Measurements from ENCODE around the gene APOL6.
"Not testable (repeated sequence)": the region's sequence is repeated elsewhere in the genome, so short reads cannot be mapped to it uniquely, and the experiment has no call there.

APOL6 gene

DNA sequence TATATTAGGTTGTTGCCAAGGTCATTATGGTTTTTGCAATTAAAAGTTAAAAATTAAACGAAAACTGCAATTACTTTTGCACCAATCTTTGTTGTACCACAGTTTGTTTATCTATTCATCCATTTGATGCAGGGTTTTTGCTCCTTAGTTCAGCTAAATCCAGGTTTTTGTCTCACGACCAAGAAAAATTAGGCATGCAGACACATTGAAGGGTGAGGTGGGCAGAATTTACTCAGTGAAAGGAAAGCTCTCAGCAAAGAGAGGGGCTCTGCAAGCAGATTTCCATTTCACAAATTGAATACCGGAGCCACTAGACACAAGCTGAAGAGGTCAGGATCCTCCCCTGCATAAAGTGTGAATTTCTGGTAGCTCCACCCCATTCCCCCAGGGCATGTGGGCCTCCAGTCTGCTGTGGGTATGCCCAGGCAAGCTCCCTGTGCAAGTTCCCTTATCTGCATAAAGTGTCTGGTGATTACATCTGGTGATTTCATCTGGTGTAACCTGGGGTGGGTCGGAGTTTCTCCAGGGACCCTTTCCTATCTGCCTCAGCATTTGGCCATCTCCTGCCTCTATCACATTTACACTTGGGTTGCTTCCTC lies 33.3 kb downstream of the APOL6 start:
- no peak for DNase-seq

DNA sequence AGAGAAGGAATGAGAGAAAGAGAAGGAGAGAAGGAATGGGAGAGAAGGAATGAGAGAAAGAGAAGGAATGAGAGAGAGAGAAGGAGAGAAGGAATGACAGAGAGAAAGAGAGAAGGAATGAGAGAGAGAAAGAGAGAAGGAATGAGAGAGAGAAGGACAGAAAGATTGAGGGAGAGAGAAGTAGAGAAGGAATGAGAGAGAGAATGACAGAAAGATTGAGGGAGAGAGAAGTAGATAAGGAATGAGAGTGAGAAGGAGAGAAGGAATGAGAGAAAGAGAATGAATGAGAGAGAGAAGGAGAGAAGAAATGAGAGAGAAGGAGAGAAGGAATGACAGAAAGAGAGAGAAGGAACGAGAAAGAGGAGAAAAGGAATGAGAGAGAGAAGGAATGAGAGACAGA lies 35.3 kb downstream of the APOL6 start:
- no peak for DNase-seq

DNA sequence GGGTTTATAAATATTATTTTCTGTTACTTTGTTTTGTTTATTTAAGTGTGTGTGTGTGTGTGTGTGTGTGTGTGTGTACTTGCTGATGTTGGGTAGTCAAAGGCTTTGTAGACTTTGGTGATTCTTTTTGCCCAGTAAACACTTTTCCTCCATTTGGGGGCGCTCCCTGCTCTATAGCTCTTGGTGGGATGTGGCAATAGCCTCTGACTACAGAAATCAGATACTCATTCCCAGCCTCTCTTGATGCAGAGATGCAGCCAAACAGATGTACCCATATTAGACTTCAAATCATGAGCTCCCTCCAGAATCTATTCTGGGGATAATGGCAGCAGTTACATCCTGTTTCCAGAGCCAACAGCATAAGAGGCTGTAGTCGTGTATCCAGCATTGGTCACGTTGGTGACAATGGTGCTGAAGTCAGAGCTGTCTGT lies 36.0 kb downstream of the APOL6 start:
- DNase-seq, result no peak

DNA sequence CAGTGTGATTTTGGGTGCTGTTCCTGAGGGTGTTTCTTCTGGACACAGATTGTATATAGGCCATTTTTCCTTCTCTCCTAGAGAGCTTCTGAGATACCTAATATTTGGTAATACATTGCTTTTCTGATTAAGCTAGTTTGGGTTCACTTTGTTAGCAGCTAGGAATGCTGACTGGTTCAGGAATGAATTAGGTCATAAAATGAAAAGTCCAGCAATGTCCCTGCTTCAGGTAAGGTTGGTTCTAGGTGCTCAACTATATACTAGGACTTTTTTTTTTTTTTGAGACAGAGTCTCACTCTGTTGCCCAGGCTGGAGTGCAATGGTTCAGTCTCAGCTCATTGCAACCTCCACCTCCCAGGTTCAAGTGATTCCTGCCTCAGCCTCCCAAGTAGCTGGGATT lies 36.5 kb downstream of the APOL6 start:
- no peak for DNase-seq

DNA sequence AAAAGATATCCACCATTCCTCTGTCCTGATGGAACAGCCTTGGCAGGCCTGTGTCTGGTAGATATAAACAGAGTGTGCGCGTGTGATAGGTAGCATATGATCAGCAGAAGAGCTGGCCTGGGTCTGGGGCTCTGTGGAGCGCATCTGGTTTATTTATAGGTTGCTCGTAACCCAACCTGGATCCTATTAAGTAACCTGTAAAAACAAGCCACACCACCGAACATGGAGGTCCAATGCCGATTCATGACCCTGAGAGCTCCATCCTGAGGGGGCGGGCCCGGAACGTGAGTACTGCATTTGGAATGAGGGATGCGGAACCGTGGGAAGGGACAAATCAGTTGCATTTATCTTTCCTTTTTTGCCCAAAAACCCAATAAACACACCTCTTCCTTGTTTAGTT lies 37.5 kb downstream of the APOL6 start:
- DNase-seq, result no peak

DNA sequence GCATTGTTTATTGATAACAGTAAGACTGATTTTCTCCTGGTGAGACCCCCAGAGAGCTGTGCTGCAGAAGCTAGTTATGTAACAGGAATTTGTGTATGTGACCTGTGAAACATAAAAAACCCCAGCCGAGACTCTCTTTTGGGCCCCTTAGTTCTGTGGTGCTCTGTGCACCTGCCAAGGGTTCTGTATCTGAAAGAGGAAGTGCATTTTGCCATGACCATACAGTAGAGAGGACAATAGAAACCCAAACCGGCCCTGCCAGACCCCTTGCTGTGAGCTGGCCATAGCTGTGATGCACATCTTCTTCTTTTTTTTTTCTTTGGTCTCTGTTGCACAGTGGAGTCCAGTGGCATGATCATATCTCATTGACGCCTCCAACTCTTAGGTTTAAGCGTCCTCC lies 38.1 kb downstream of the APOL6 start:
- no peak for DNase-seq

DNA sequence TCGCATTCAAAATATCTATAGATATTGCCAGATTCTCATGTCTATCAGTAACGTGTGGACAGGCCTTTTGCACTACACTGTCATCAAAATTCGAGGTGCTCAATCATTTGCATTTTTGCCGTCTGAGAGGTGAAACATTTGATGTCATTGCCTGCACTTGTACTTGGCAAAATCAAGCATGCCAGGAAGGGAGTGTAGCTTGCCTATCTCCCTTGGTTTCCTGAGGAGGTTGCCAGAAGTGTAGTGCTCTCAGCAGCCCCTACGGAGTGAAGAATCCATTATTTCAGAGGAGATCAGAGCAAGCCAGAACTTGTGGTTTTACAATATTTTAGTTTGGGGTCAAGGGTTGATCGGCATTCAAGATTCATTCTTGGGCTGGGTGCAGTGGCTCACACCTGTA lies 39.2 kb downstream of the APOL6 start:
- DNase-seq, result no peak

DNA sequence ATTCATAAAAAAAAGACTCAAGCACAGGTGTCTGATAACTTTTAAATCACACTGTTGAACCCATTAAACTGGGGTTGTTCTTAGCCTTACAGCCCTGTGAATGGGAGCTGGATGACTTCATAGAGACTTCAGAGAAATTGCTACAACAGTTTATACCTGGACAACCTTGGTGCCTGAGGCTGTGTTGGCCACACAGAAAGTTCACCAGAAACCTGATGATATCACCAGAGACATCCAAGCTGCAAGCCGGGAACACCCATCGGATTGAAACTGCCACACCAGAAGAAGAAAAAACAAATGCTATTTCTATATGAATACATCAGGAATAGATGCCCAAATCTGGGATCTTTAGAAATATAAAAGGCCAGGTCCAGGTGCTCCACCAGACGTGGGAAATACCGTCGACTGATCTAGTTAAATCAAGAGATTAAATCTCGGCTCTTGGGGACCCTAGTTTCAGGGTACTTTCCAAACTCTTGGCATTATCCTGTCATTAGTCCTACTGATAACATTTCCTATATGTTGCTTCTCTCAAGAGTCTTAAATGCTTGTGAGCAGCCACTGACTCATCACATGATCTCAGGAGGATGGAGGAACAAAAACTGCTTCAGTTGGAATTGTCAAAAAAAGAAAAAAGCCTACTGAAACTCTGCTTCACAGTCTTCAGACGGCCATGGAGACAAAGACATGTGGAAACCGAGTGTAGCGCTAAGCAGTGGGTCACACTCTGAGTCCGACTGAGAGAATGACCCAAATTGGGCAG lies 40.8 kb downstream of the APOL6 start:
- no peak for DNase-seq

DNA sequence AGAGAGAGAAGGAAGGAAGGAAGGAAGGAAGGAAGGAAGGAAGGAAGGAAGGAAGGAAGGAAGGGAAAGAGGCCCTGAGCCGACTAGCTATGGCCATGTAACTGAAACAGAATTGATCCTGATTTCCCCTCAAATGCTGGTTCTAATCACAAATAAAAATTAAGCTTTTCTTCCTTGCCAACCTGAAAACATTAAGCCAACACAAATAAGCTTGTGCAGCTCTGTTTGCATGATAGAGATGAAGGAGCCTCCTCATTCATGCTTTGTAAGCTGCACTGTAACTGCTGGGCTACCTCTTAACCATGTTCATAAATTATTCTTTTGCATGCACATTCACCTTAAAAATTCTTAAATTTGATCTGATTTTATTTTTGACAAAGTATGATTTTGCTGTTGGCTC lies 41.8 kb downstream of the APOL6 start:
- DNase-seq, result no peak

DNA sequence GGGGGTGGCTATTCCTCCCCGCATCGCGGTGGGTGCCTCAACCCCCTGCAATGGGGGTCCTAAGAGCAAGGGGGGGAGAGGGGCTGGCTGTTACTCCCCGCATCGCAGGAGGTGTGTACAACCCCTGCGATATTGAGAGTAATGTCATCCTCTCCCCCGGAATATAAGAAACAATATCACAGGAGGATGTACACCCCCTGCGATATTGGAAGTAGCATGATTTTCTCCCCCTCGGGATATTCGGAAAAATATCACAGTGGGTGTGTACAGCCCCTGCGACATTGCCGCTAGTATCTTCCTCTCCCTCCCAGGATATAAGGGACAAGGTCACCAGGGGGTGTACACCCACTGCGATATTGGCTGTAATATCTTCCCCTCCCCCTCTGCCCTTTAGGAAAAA lies 47.0 kb downstream of the APOL6 start:
- DNase-seq, result no peak

DNA sequence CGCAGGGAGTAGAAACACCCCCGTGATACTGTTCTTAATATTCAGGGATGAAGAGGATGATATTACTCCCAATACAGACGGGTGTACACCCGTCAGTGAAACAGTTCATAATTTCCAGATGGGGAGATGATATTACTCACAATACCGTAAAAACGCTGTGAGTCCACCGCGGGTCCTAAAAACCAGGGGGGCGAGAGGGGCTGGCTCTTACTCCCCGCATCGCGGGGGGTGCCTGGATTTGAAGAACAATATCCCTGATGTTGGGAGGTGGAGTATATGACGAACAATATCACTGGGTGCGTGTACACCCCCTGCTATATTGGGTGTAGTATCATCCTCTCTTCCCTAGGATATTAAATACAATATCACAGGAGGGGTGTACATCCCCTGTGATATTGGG lies 48.9 kb downstream of the APOL6 start:
- peak; percentile 53 for DNase-seq

DNA sequence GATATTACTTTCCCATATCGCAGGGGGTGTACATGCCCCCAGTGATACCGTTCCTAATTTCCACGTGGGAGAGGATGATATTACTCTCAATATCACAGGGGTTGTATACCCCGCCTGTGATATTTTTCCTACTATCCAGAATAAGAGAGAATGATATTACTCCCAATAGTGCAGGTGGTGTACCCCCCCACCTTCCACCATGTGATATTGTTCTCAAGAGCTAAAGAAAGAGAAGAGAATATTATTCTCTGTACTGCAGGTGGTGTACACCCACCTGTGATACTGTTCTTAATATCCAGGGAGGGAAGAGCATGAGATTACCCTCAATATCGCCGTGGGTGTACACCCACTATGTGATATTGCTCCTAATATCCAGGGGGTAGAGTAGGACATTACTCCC lies 51.6 kb downstream of the APOL6 start:
- DNase-seq, result not testable (repeated sequence)

DNA sequence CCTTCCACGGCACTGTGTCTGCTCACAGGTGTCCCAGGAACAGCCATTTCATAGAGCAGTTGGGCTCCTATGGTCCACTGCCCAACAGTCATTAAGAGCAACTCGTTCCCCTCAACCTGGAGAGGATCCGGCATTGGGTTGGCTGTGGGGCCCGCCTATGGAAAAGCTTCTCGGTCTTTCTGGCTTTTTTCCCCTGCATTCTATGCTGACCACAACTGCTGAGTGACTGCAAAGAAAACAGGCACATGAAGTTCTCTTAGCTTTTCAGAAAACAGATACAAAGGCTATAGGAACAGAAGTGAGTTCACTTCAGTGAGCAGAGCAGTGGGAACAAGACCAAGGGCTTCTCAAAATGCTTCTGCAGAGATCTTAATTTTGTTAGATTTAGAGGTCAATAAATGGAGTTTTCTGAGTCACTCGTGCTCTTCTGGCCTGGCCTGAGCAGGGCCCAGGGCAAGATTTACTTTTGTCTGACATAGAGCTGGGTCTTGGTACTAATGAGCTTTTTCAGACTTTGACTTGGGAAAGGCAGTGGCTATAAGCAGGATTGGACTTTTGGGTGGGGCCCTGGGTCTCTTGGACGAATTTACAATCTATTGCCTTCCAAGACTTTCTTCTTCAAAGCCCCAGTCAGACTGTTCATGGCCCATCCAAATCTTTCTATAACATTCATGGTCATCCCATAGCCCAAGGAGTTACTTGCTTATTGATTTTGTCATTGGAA lies 55.8 kb downstream of the APOL6 start:
- DNase-seq, result no peak

DNA sequence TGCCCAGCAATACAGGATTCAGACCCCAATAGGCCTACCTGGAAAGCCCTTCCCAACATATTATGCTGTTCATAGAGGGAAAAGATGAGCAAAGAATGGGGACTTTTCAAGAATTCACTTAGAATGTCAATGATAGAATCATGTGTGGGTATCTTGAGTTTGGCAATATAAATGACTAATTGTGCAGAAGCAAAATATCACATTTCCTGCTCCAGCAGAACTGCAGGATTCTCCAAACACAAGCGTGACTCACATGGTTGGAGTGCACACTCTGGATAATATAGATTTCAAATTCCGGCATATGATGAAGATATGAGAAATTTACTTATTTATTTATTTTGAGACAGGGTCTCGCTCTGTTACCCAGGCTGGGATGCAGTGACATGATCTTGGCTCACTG lies 56.9 kb downstream of the APOL6 start:
- no peak for DNase-seq

DNA sequence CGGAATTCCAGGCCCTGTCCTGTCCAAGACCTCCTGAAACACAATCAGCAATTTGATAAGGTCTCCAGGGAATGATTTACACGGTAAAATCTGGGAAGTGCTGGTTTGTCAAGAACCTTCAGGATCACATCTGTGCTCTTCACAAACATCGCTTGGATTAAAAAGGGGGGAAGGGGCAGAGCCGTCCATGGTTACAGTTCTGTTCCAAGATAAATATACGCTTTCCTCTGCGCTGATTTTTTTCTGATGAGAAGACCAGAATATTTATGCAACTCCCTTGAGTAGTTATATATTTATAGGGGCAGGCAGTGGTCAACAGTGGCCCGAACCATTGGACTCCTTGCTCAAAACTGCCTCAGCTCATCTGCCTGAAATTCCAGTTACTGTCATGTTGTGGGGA lies 60.2 kb downstream of the APOL6 start:
- no peak for DNase-seq

DNA sequence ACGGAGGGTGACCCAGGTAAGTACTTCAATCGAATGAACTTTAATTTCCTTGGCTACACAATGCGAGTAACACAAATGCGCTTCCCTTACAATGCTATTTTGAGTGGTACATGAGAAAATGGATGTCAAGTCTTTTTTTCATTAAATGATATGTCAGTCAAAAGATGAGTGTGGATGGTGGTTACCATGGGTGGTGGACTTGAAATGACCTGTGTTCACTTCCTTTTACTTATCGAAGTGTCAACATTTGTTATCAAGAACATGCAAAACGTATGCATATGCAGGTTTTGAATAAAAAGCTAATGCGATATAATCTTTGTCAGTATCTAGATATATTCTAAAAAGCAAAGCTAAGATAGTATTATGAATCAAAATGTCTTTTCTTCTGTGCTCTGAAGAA lies 60.7 kb downstream of the APOL6 start:
- DNase-seq, result no peak

DNA sequence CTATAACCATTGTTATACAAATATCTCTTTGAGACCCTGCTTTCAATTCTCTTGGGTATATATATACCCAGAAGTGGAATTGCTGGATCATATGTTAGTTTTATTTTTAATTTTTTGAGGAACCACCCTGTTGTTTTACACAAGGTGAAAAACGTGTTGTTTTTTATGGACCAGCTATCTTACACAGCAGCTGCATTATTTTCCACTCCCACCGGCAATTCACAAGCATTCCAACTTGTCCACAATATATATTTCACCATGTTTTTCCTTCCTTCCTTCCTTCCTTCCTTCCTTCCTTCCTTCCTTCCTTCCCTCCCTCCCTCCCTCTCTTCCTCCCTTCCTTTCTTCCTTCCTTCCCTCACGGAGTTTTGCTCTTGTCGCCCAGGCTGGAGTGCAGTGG lies 63.1 kb downstream of the APOL6 start:
- DNase-seq, result no peak

DNA sequence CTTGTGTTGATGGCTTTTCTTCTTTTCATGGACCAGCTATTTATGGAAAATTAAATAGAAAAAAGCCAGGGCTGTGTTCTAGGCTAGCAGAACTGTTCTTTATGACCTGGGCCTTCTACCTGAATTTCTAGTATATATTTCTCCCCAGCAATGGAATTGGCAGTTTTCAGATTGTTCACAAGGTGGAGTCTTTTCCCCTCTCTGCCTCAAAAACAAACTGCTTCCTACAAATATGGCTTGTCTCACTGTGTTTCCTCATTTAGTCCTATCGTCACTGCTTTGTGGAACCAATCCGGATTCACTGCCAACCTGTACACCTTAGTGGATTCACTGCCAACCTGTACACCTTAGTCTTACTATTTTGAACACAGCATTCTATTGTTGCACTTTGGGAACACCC lies 64.4 kb downstream of the APOL6 start:
- no peak for DNase-seq

DNA sequence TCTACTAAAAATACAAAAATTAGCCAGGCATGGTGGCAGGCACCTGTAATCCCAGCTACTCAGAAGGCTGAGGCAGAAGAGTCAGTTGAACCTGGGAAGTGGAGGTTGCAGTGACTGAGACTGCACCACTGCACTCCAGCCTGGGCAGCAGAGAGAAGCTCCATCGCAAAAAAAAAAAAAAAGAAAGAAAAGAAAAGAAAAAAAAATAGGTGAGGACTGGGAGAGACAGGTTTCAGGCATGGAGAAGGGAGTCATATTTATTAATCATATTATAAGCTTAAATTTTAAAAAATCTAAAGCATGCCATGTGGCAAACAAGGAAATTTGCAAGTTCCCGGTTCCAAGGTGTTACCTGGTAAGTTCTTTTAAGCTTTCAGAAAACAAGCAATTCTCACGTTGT lies 69.3 kb downstream of the APOL6 start, which contains the start of gene APOL5:
TSS of gene APOL5 (plus strand) at position 301 of the 400 bp plus-strand sequence. CDS start at position 301, 0 bp downstream.
- no peak for DNase-seq

All from activated CD4-positive, alpha-beta T cell treated with anti-CD3 and anti-CD28 coated beads for 48 hours (primary cell).